Tibial artery (tissue), 4 donors: ENCODE results near the gene KRTAP4-3.
"Not testable (repeated sequence)": the region's sequence is repeated elsewhere in the genome, so short reads cannot be mapped to it uniquely, and the experiment has no call there.

ENCODE experiments used
- DNase-seq, 2 donors: peaks; one replicate each; pipeline ENCODE4 v3.0.0-alpha.2; 2019
- H3K27ac ChIP-seq, 2 donors: fragments of 200-600 bp; sonication (generic) in 1 of 2; 1 replicate in 1 of 2; 2 replicates in 1 of 2; pipeline ENCODE4 v1.5.1; 2018 to 2019; ENCODE audit warnings: mild to moderate bottlenecking in 1 of 2
- H3K27me3 ChIP-seq, 2 donors: fragments of 200-600 bp; sonication (generic) in 1 of 2; one replicate each; pipeline versions ENCODE4 v1.5.1 to v1.6.0; 2016 to 2019
- H3K36me3 ChIP-seq, 3 donors: fragments of 200-600 bp; sonication (generic) in 2 of 3; one replicate each; pipeline ENCODE4 v1.5.1; 2016 to 2019; ENCODE audit warnings: mild to moderate bottlenecking in 2 of 3
- H3K4me1 ChIP-seq, 4 donors: fragments of 200-600 bp; sonication (generic) in 2 of 4; 1 replicate in 3 of 4; 2 replicates in 1 of 4; pipeline ENCODE4 v1.5.1; 2016 to 2019
- H3K4me3 ChIP-seq, 2 donors: fragments of 200-600 bp; sonication (generic) in 1 of 2; 1 replicate in 1 of 2; 2 replicates in 1 of 2; pipeline ENCODE4 v1.5.1; 2018 to 2019; ENCODE audit warnings: mild to moderate bottlenecking in 2 of 2
- H3K9me3 ChIP-seq, 3 donors: fragments of 200-600 bp; sonication (generic) in 1 of 3; one replicate each; pipeline ENCODE4 v1.5.1; 2016 to 2019
- CTCF ChIP-seq, 2 experiments: fragments of 200-600 bp in 1 of 2; fragments of 450-650 bp in 1 of 2; IDR thresholded peaks; one replicate each; pipeline ENCODE4 v1.5.1; 2017 to 2019; ENCODE audit warnings: antibody characterized with exemption in 2 of 2, mild to moderate bottlenecking in 1 of 2, moderate library complexity in 1 of 2
- intact Hi-C: fragments of 100-400 bp; cut with DNase I; formaldehyde crosslinking; loops from one replicate; pipeline ENCODE4 v1.15.0; 2023; ENCODE audit warnings: low total_unique reads

KRTAP4-3 gene

GRCh38 chr17:41141361-41141760 lies 26.7 kb downstream of the KRTAP4-3 start:
- DNase-seq = no peak
- no peaks in the 10 kb centered on the region for H3K4me1 ChIP-seq
- H3K9me3 ChIP-seq = peaks cover 0 to 24% (median 10%) of the 10 kb centered on the region in 3 donors
- no peaks in the 10 kb centered on the region for H3K36me3 ChIP-seq
- H3K4me3 ChIP-seq = no peak overlapping the region
- no peak overlapping the region for H3K27ac ChIP-seq
- intact Hi-C loops = no loop called here
- no peak for TF ChIP-seq CTCF (IDR thresholded peaks at IDR 0.05)
- H3K27me3 ChIP-seq = no peaks in the 10 kb centered on the region

GRCh38 chr17:41140360-41141131 lies 27.5 kb downstream of the KRTAP4-3 start, which contains the start of gene KRTAP4-6:
KRTAP4-6 (minus strand) TSS chr17:41140544; CDS start chr17:41140487, 57 bp downstream.
- intact Hi-C loops = no loop called here
- Histone ChIP-seq H3K27ac (no peak within 1 kb of the TSS), H3K36me3 (no peaks in the 10 kb centered on the region), H3K4me3 (no peak within 1 kb of the TSS), H3K9me3 (peaks cover 0 to 24% (median 10%) of the 10 kb centered on the region in 3 donors), H3K4me1 (no peaks in the 10 kb centered on the region), H3K27me3 (no peaks in the 10 kb centered on the region)
- no peak for DNase-seq
- no peak for TF ChIP-seq CTCF (IDR thresholded peaks at IDR 0.05)

- H3K4me3 ChIP-seq, H3K4me1 ChIP-seq, H3K27me3 ChIP-seq, H3K36me3 ChIP-seq, intact Hi-C loops, DNase-seq, H3K27ac ChIP-seq: not testable (repeated sequence)
- H3K9me3 ChIP-seq = peaks cover 0 to 24% (median 10%) of the 10 kb centered on the region in 3 donors
These were observed 28.2 kb downstream of the KRTAP4-3 start for GRCh38 chr17:41139865-41140264.

- Histone ChIP-seq H3K27ac (no peak overlapping the region), H3K27me3 (no peaks in the 10 kb centered on the region), H3K4me1 (no peaks in the 10 kb centered on the region), H3K36me3 (no peaks in the 10 kb centered on the region), H3K4me3 (no peak overlapping the region), H3K9me3 (no peaks in the 10 kb centered on the region)
- intact Hi-C loops = no loop called here
- DNase-seq = no peak
- TF ChIP-seq CTCF (IDR thresholded peaks at IDR 0.05) = no peak
These were observed 33.9 kb downstream of the KRTAP4-3 start for GRCh38 chr17:41133880-41134735.

- Histone ChIP-seq H3K27me3 (no peaks in the 10 kb centered on the region), H3K4me1 (no peaks in the 10 kb centered on the region), H3K4me3 (no peak overlapping the region), H3K36me3 (no peaks in the 10 kb centered on the region), H3K27ac (no peak overlapping the region), H3K9me3 (no peaks in the 10 kb centered on the region)
- DNase-seq = no peak
- intact Hi-C loops = no loop called here
- no peak for TF ChIP-seq CTCF (IDR thresholded peaks at IDR 0.05)
These were observed 36.0 kb downstream of the KRTAP4-3 start for GRCh38 chr17:41131979-41132378.

- no peaks in the 10 kb centered on the region for H3K27me3 ChIP-seq
- DNase-seq = no peak
- intact Hi-C loops = no loop called here
- no peak overlapping the region for H3K27ac ChIP-seq
- H3K36me3 ChIP-seq = no peaks in the 10 kb centered on the region
- no peak for TF ChIP-seq CTCF (IDR thresholded peaks at IDR 0.05)
- H3K4me3 ChIP-seq = no peak overlapping the region
- no peaks in the 10 kb centered on the region for H3K9me3 ChIP-seq
- no peaks in the 10 kb centered on the region for H3K4me1 ChIP-seq
These were observed 40.6 kb downstream of the KRTAP4-3 start for GRCh38 chr17:41127371-41127770.
